OCI-LY3 (cell line): ENCODE data around the gene TBC1D5.

Experiments
- H2AFZ ChIP-seq: fragments of 200-600, 300-600 bp; shearing (Covaris generic); 2 replicates; pipeline ENCODE4 v1.6.0; 2014; ENCODE audit warnings: antibody characterized with exemption, low read depth, low read length
- H3K27ac ChIP-seq: fragments of 200-600, 300-600 bp; sonication (generic); 2 replicates; pipeline ENCODE4 v1.5.1; 2014; ENCODE audit warnings: mild to moderate bottlenecking, low read length, moderate library complexity, mixed read lengths
- H3K27me3 ChIP-seq: fragments of 200-600, 300-600 bp; sonication (generic); 2 replicates; pipeline ENCODE4 v1.6.1; 2014; ENCODE audit warnings: low read depth, low read length, mixed read lengths
- H3K36me3 ChIP-seq: fragments of 200-600, 300-600 bp; sonication (generic); replicated peaks from 2 replicates; pipeline ENCODE3; 2014; ENCODE audit warnings: low read depth, low read length, mixed read lengths
- H3K4me1 ChIP-seq: fragments of 300-600, 200-600 bp; sonication (generic); 2 replicates; pipeline ENCODE4 v1.6.1; 2014; ENCODE audit warnings: low read length, mixed read lengths
- H3K4me2 ChIP-seq: fragments of 200-600, 300-600 bp; sonication (generic); 2 replicates; pipeline ENCODE4 v1.6.1; 2014; ENCODE audit warnings: low read length, mixed read lengths
- H3K4me3 ChIP-seq: fragments of 300-600, 200-600 bp; sonication (generic); 2 replicates; pipeline ENCODE4 v1.5.1; 2014; ENCODE audit warnings: antibody characterized with exemption, mild to moderate bottlenecking, low read length, moderate library complexity
- H3K79me2 ChIP-seq: fragments of 300-600, 200-600 bp; shearing (Covaris generic); 2 replicates; pipeline ENCODE4 v1.6.1; 2014; ENCODE audit warnings: mild to moderate bottlenecking, low read length, mixed read lengths
- H3K9ac ChIP-seq: fragments of 300-600, 200-600 bp; shearing (Covaris generic); 2 replicates; pipeline ENCODE4 v1.6.0; 2014; ENCODE audit warnings: mild to moderate bottlenecking, low read length, moderate library complexity
- H3K9me3 ChIP-seq: fragments of 200-600, 300-600 bp; shearing (Covaris generic); 2 replicates; pipeline ENCODE4 v1.6.1; 2014; ENCODE audit warnings: low read length, mixed read lengths; ENCODE audit not compliant: insufficient read depth
- H4K20me1 ChIP-seq: fragments of 200-600, 300-600 bp; sonication (generic); 2 replicates; pipeline ENCODE4 v1.6.1; 2016; ENCODE audit warnings: low read length, mixed read lengths; ENCODE audit not compliant: insufficient read depth
- CTCF ChIP-seq: fragments of 200-600, 300-600 bp; sonication (generic); IDR thresholded peaks from 2 replicates; pipeline ENCODE4 v1.5.1; 2014; ENCODE audit warnings: antibody characterized with exemption, low read length, low read depth
- EZH2phosphoT487 ChIP-seq: fragments of 200-600 bp; shearing (Covaris generic); IDR thresholded peaks from 2 replicates; pipeline ENCODE4 v1.6.1; 2018; ENCODE audit warnings: antibody characterized with exemption, mixed run types, low read depth

Gene TBC1D5

GRCh38 chr3:17724122-17724521 lies 18.3 kb downstream of the TBC1D5 start:
- H3K9ac ChIP-seq: no peak overlapping the region
- TF ChIP-seq EZH2phosphoT487 (no peak), CTCF (no peak)
- no peaks in the 10 kb centered on the region for H3K4me1 ChIP-seq
- no peaks in the 10 kb centered on the region for H3K27me3 ChIP-seq
- no peak overlapping the region for H3K4me2 ChIP-seq
- H3K36me3 ChIP-seq: peaks cover 36% of the 10 kb centered on the region
- H3K9me3 ChIP-seq: no peaks in the 10 kb centered on the region
- no peaks in the 10 kb centered on the region for H4K20me1 ChIP-seq
- H3K4me3 ChIP-seq: no peak overlapping the region
- peaks cover 8% of the 10 kb centered on the region for H3K79me2 ChIP-seq
- H2AFZ ChIP-seq: no peak overlapping the region
- H3K27ac ChIP-seq: no peak overlapping the region

- Histone ChIP-seq H3K4me2 (no peak overlapping the region), H3K4me3 (no peak overlapping the region), H4K20me1 (peaks cover 4% of the 10 kb centered on the region; the same call in 1 of the 2 replicates), H3K27ac (no peak overlapping the region), H3K36me3 (peaks cover 28% of the 10 kb centered on the region), H3K27me3 (no peaks in the 10 kb centered on the region), H2AFZ (no peak overlapping the region), H3K9ac (no peak overlapping the region), H3K9me3 (peaks cover 16% of the 10 kb centered on the region), H3K79me2 (peaks cover 4% of the 10 kb centered on the region), H3K4me1 (no peaks in the 10 kb centered on the region)
- TF ChIP-seq CTCF: no peak
- no peak for TF ChIP-seq EZH2phosphoT487
Observed at GRCh38 chr3:17717411-17717810, 25.0 kb downstream of the TBC1D5 start.

GRCh38 chr3:17714473-17714872 lies 28.0 kb downstream of the TBC1D5 start:
- TF ChIP-seq CTCF: no peak
- TF ChIP-seq EZH2phosphoT487: no peak
- Histone ChIP-seq H3K27me3 (no peaks in the 10 kb centered on the region), H3K9me3 (peaks cover 16% of the 10 kb centered on the region), H3K79me2 (no peaks in the 10 kb centered on the region; the same call in none of the 2 replicates), H3K36me3 (peaks cover 28% of the 10 kb centered on the region), H3K27ac (no peak overlapping the region), H3K4me2 (no peak overlapping the region), H3K9ac (no peak overlapping the region), H3K4me3 (no peak overlapping the region), H3K4me1 (no peaks in the 10 kb centered on the region), H4K20me1 (peaks cover 4% of the 10 kb centered on the region; the same call in 1 of the 2 replicates), H2AFZ (no peak overlapping the region)

GRCh38 chr3:17709236-17709810 lies 33.1 kb downstream of the TBC1D5 start:
- Histone ChIP-seq H3K4me3 (no peak overlapping the region), H3K27ac (no peak overlapping the region), H3K4me1 (peaks cover 3% of the 10 kb centered on the region; the same call in 1 of the 2 replicates), H3K9me3 (peaks cover 6% of the 10 kb centered on the region; the same call in 1 of the 2 replicates), H3K36me3 (peaks cover 10% of the 10 kb centered on the region), H4K20me1 (no peaks in the 10 kb centered on the region; the same call in 1 of the 2 replicates), H2AFZ (no peak overlapping the region), H3K9ac (no peak overlapping the region), H3K27me3 (no peaks in the 10 kb centered on the region), H3K79me2 (no peaks in the 10 kb centered on the region; the same call in none of the 2 replicates), H3K4me2 (no peak overlapping the region)
- no peak for TF ChIP-seq EZH2phosphoT487
- TF ChIP-seq CTCF: no peak
